Measurements from ENCODE around the gene LRRC40.

The LRRC40 gene

DNA sequence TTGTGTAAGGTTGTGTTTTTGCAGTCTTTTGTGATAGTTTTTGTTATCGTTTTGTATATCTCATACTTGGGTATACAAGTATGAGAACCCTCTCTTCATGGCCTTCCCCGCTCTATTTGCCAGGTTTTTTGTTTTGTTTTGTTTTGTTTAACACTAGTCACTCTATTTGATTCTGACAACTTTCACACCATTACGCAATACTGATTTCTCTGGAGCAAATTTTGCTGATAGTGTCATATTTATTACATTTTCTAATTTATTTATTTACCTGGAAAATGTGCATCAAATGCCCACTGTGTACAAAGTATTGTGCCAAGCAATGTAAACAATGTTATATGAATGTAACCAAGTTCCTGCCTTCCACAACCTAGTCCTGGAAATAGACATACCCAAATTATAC lies 90.1 kb downstream of the LRRC40 start:
- no peak for DNase-seq (ENCODE audit: low read depth)

- DNase-seq (ENCODE audit: low read depth): no peak
Measured at GRCh38 chr1:70112838-70113237, 92.5 kb downstream of the LRRC40 start.

DNA sequence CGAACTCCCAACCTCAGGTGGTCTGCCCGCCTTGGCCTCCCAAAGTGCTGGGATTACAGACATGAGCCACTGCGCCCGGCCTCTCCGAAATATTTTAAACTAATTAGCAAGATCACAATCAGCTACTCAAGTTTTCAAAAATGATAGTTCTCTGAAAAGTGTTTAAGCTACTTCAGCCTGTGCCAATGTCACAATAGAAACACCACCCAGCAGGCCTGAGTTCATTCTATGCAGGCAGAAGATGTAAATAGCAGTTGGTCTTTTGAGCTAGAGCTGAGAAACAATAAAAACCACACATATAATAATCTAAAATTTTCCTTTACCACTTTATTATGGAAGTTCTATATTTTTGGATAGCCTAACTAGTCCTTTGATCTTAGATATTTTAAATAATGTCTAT lies 96.1 kb downstream of the LRRC40 start:
- no peak for DNase-seq (ENCODE audit: low read depth)

- DNase-seq (ENCODE audit: low read depth): no peak
Measured at GRCh38 chr1:70103770-70104169, 101.6 kb downstream of the LRRC40 start.

- no peak for DNase-seq (ENCODE audit: low read depth)
Measured at GRCh38 chr1:70101774-70102173, 103.6 kb downstream of the LRRC40 start.

- DNase-seq (ENCODE audit: low read depth): no peak
Measured at GRCh38 chr1:70101231-70101630, 104.1 kb downstream of the LRRC40 start.

All from stimulated activated CD4-positive, alpha-beta T cell treated with anti-CD3 and anti-CD28 coated beads, Interleukin-2, amount 100 ng/mL, for 4 hours (primary cell).